Kidney (tissue), 14 donors: ENCODE results near the gene TRMO. TPM values are rescaled to one million over a fixed set of nuclear protein-coding genes. Genes with fewer than 3 reads are reported as not detected.

Experiments used
- DNase-seq, 5 donors: peaks; one replicate each; pipeline ENCODE4 v3.0.0-alpha.2; 2013 to 2020
- FAIRE-seq: peaks from 2 replicates; lab custom pipeline; 2012; peaks lifted over from hg19 to GRCh38; lab: Jason Lieb, UNC
- H3K27ac ChIP-seq, 2 donors: one replicate each; pipeline ENCODE4 v1.7.0; 2013; ENCODE audit warnings: low read depth in 2 of 2, low read length in 2 of 2, inconsistent platforms in 1 of 2
- H3K27me3 ChIP-seq: one replicate; pipeline ENCODE4 v1.7.1; 2013; ENCODE audit warnings: low read length, inconsistent platforms; ENCODE audit not compliant: control insufficient read depth, insufficient read depth
- H3K36me3 ChIP-seq, 3 donors: one replicate each; pipeline versions ENCODE4 v1.7.0 to v1.7.1; 2013; ENCODE audit warnings: low read length in 3 of 3, control low read depth in 1 of 3, inconsistent platforms in 1 of 3; ENCODE audit not compliant: insufficient read depth in 3 of 3, control insufficient read depth in 2 of 3
- H3K4me1 ChIP-seq, 3 donors: one replicate each; pipeline versions ENCODE4 v1.7.0 to v1.7.1; 2013; ENCODE audit warnings: low read length in 3 of 3, inconsistent platforms in 1 of 3, low read depth in 1 of 3; ENCODE audit not compliant: control insufficient read depth in 2 of 3, insufficient read depth in 2 of 3
- H3K4me3 ChIP-seq, 3 donors: one replicate each; pipeline versions ENCODE4 v1.7.0 to v1.8.1; 2013; ENCODE audit warnings: low read length in 3 of 3, control low read depth in 1 of 3, inconsistent platforms in 1 of 3
- H3K9ac ChIP-seq, 3 donors: one replicate each; pipeline versions ENCODE4 v1.7.0 to v1.7.1; 2013; ENCODE audit warnings: low read length in 3 of 3, control low read depth in 1 of 3, inconsistent platforms in 1 of 3
- H3K9me3 ChIP-seq, 3 donors: one replicate each; pipeline versions ENCODE4 v1.7.0 to v1.7.1; 2013; ENCODE audit warnings: low read length in 3 of 3, control low read depth in 1 of 3, inconsistent platforms in 1 of 3; ENCODE audit not compliant: control insufficient read depth in 2 of 3, insufficient read depth in 1 of 3
- intact Hi-C: fragments of 100-400 bp; cut with DNase I; formaldehyde crosslinking; loops from one replicate; pipeline ENCODE4 v1.11.1; 2022
- polyA plus RNA-seq: library from polyadenylated mRNA; stranded (reverse); fragments of 350-450 nt; fragmentation: Illumina TruSeq; extraction: RNeasy Lipid Tissue Mini Kit (QIAGEN cat#74804); gene quantifications from one replicate; pipeline ENCODE4 v1.2.3, GENCODE V29; 2014; ENCODE audit warnings: low read depth, low replicate concordance; ENCODE audit not compliant: insufficient read depth
- total RNA-seq: library from RNA; stranded (reverse); fragmentation: NEBNext Ultra II Directional; extraction: Animal tissue kit (Norgen Biotek cat#: 25700); gene quantifications from one replicate; pipeline ENCODE4 v1.2.1, GENCODE V29; 2021
- TF ChIP-seq, protein P1 (sequence below): IDR thresholded peaks from 3 replicates; pipeline ENCODE4 v1.5.1; 2012; ENCODE audit warnings: mild to moderate bottlenecking, moderate library complexity, borderline replicate concordance; ENCODE audit not compliant: insufficient read depth; ENCODE audit errors: extremely low read depth
- donor health status: control.
- donor health status: control.
- donor health status: control.
- donor health status: control.
- donor health status: control.
- donor health status: DM: yes; HTN: yes; CAD: no.
- donor health status: Normal renal cell carcinoma (clear cell type).

TRMO gene
- total and polyA plus RNA-seq, 2 donors from 2014 or later: 13.1 to 20.3 TPM

DNA sequence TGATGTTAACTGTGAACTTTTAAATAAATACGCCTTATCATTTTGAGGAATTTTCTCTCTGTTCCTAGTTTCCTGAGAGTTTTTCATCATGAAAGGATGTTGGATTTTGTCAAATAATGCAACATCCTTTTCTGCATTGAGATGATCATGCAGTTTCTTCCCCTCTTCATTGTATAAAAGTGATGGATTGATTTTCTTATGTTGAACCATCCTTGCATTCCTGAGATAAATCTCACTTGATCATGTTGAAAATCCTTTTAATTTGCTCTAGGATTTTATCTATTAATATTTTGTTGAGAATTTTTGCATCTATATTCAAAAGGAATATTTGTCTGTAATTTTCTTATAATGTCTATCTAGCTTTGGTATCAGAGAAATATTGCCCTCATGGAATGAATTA lies 56.0 kb downstream of the TRMO start:
- peaks cover 8% of the 10 kb centered on the region for H3K27me3 ChIP-seq
- DNase-seq (no peak), FAIRE-seq (no peak)
- H3K36me3 ChIP-seq: no peaks in the 10 kb centered on the region
- no peak overlapping the region for H3K4me3 ChIP-seq
- intact Hi-C loops: no loop called here
- TF ChIP-seq, protein P1, sequence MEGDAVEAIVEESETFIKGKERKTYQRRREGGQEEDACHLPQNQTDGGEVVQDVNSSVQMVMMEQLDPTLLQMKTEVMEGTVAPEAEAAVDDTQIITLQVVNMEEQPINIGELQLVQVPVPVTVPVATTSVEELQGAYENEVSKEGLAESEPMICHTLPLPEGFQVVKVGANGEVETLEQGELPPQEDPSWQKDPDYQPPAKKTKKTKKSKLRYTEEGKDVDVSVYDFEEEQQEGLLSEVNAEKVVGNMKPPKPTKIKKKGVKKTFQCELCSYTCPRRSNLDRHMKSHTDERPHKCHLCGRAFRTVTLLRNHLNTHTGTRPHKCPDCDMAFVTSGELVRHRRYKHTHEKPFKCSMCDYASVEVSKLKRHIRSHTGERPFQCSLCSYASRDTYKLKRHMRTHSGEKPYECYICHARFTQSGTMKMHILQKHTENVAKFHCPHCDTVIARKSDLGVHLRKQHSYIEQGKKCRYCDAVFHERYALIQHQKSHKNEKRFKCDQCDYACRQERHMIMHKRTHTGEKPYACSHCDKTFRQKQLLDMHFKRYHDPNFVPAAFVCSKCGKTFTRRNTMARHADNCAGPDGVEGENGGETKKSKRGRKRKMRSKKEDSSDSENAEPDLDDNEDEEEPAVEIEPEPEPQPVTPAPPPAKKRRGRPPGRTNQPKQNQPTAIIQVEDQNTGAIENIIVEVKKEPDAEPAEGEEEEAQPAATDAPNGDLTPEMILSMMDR: no peak
- no peak overlapping the region for H3K27ac ChIP-seq
- H3K9me3 ChIP-seq: peaks cover 0 to 15% (median 4%) of the 10 kb centered on the region in 3 donors
- no peak overlapping the region for H3K9ac ChIP-seq
- no peaks in the 10 kb centered on the region for H3K4me1 ChIP-seq

DNA sequence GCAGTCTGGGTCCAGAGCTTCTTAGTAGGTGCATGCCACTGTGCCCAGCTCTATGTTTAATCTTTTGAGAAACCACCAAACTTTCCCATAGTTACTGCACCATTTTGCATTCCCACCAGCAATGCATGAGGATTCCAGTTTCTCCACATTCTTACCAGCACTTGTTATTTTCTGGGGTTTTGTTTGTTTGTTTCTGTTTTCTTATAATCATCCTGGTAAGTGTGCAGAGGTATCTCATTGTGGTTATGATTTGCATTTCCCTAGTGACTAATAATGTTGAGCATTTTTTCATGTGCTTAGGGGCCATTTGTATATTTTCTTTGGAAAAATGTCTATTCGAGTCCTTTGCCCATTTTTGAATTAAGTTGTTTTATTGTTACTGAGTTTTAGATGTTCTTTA lies 57.9 kb downstream of the TRMO start:
- FAIRE-seq (no peak), DNase-seq (no peak)
- peaks cover 15% of the 10 kb centered on the region for H3K27me3 ChIP-seq
- H3K36me3 ChIP-seq: no peaks in the 10 kb centered on the region
- intact Hi-C loops: no loop called here
- no peak overlapping the region for H3K9ac ChIP-seq
- H3K4me1 ChIP-seq: no peaks in the 10 kb centered on the region
- TF ChIP-seq, protein P1: no peak
- H3K4me3 ChIP-seq: no peak overlapping the region
- H3K9me3 ChIP-seq: peaks cover 0 to 15% (median 4%) of the 10 kb centered on the region in 3 donors
- H3K27ac ChIP-seq: no peak overlapping the region

DNA sequence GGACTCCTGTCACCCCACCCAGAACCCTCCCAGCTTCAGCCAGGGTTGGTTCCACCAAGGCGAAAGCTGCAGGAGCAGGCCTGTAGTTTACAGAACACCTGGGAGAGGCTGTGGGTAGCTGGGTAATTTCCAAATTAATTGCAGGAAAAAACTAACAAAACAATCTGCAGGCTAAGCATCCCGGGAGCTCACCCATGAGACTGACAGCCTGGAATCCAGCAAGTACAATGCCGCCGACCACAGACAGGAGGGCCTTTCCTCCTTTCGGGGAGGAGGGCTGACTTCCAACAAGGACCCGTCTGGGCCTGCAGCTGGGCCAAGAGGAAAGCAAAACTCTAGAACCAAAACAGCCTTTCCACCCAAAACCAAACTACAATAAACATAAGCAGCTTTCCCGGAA lies 59.0 kb downstream of the TRMO start:
- no peak overlapping the region for H3K27ac ChIP-seq
- FAIRE-seq: no peak
- intact Hi-C loops: no loop called here
- H3K36me3 ChIP-seq: no peaks in the 10 kb centered on the region
- no peaks in the 10 kb centered on the region for H3K4me1 ChIP-seq
- peaks cover 0 to 15% (median 4%) of the 10 kb centered on the region in 3 donors for H3K9me3 ChIP-seq
- TF ChIP-seq, protein P1: no peak
- no peak overlapping the region for H3K9ac ChIP-seq
- H3K4me3 ChIP-seq: no peak overlapping the region
- no peak for DNase-seq
- H3K27me3 ChIP-seq: peaks cover 25% of the 10 kb centered on the region

DNA sequence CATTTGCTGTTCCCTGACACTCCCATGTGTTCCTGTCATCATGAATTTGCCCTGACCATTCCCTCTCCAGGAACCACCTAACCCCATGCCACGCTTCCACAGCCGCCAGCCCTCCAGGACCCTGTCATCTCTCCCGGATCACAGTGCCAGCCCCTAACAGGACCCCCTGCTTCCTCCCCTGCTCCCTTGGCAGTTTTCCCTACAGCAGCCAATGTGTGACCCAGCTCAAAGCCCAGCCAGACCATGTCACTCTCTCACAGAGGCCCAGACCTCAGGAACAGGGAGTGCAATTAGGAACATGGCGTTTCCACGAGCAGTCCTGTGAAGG lies 61.2 kb downstream of the TRMO start:
- intact Hi-C loops: no loop called here
- TF ChIP-seq, protein P1: no peak
- DNase-seq (no peak), FAIRE-seq (no peak)
- H3K4me3 ChIP-seq: no peak overlapping the region
- peaks cover 44% of the 10 kb centered on the region for H3K27me3 ChIP-seq
- no peaks in the 10 kb centered on the region for H3K4me1 ChIP-seq
- H3K9ac ChIP-seq: no peak overlapping the region
- peaks cover 0 to 11% (median 3%) of the 10 kb centered on the region in 3 donors for H3K9me3 ChIP-seq
- H3K36me3 ChIP-seq: no peaks in the 10 kb centered on the region
- no peak overlapping the region for H3K27ac ChIP-seq
